ENCODE results near the gene LCE1F. TPM values are rescaled to one million over a fixed set of nuclear protein-coding genes. Genes with fewer than 3 reads are reported as not detected.

Gene LCE1F
- total RNA-seq, 1 donor from 2014 or later, result not detected

DNA sequence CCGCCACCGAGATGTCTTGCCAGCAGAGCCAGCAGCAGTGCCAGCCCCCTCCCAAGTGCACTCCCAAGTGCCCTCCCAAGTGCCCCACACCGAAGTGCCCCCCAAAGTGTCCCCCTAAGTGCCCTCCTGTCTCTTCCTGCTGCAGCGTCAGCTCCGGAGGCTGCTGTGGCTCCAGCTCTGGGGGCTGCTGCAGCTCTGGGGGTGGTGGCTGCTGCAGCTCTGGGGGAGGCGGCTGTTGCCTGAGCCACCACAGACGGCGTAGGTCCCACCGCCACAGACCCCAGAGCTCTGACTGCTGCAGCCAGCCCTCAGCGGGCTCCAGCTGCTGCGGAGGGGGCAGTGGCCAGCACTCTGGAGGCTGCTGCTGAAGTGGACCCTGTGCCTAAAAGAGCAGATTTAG, 1.4 kb downstream of the LCE1F start:
- Mint-ChIP-seq H3K4me3 (no peak overlapping the region), H3K9me3 (peaks cover 4% of the 10 kb centered on the region), H3K36me3 (no peaks in the 10 kb centered on the region), H3K27ac (no peak overlapping the region), H3K27me3 (no peaks in the 10 kb centered on the region), H3K4me1 (ENCODE audit: unreplicated experiment) (no peaks in the 10 kb centered on the region)
- DNase-seq (ENCODE audit: extremely low spot score, unreplicated experiment), result no peak
- TF ChIP-seq, protein P1, sequence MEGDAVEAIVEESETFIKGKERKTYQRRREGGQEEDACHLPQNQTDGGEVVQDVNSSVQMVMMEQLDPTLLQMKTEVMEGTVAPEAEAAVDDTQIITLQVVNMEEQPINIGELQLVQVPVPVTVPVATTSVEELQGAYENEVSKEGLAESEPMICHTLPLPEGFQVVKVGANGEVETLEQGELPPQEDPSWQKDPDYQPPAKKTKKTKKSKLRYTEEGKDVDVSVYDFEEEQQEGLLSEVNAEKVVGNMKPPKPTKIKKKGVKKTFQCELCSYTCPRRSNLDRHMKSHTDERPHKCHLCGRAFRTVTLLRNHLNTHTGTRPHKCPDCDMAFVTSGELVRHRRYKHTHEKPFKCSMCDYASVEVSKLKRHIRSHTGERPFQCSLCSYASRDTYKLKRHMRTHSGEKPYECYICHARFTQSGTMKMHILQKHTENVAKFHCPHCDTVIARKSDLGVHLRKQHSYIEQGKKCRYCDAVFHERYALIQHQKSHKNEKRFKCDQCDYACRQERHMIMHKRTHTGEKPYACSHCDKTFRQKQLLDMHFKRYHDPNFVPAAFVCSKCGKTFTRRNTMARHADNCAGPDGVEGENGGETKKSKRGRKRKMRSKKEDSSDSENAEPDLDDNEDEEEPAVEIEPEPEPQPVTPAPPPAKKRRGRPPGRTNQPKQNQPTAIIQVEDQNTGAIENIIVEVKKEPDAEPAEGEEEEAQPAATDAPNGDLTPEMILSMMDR (conservative IDR thresholded peaks at IDR 0.05), result no peak

DNA sequence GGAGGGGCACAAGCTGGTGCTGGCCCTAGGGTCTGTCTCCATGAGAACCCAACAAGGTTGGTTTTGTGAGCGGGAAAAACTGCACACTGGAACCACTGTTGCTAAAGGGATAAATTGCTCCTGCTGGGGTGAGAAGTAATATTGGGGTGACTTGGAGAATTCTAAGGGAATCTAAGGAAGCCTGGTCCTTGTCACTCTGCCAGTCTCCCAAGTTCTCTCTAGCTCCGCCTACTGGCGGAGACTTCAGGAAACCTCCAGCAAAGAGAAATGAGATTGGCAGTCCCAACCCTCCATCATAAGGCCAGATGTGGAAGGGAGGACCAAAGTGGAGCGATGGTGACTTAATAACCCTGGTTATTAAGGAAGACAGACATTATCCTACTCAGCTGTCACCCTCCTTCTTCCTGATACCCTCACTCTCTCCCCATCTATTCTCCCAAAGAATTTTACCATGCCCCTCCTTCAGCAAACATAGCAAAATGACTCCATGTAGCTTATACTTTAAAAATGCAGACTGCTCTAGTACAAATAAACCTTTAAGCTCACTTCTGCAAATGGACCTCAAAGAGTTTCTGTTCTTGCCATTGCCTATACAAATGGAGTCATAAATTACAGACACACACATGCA, 2.7 kb downstream of the LCE1F start:
- H3K27ac Mint-ChIP-seq, result no peak overlapping the region
- no peaks in the 10 kb centered on the region for H3K4me1 Mint-ChIP-seq (ENCODE audit: unreplicated experiment)
- H3K27me3 Mint-ChIP-seq, result no peaks in the 10 kb centered on the region
- TF ChIP-seq, protein P1 (conservative IDR thresholded peaks at IDR 0.05), result no peak
- no peak for DNase-seq (ENCODE audit: extremely low spot score, unreplicated experiment)
- peaks cover 4% of the 10 kb centered on the region for H3K9me3 Mint-ChIP-seq
- no peak overlapping the region for H3K4me3 Mint-ChIP-seq
- no peaks in the 10 kb centered on the region for H3K36me3 Mint-ChIP-seq

DNA sequence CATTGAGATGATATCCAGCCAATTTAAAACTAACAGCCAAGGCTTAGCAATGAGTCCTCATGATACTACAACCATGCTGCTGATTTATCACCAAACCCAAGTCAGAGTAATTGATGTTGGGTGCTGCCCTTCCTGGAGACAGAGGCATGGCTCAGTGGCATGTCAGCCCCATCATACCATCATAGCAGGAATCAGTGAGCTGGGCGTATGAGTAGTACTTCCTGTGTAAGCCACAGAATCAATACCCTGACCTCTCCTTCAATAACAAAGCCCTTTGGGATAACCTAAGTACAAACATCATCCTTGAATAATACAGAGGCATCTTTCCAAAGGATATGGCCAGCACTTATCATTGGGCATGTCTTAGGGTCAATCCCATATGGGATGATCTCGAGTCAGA, 8.2 kb downstream of the LCE1F start:
- no peaks in the 10 kb centered on the region for H3K36me3 Mint-ChIP-seq
- H3K4me1 Mint-ChIP-seq (ENCODE audit: unreplicated experiment), result no peaks in the 10 kb centered on the region
- no peaks in the 10 kb centered on the region for H3K27me3 Mint-ChIP-seq
- H3K9me3 Mint-ChIP-seq, result no peaks in the 10 kb centered on the region
- no peak for DNase-seq (ENCODE audit: extremely low spot score, unreplicated experiment)
- TF ChIP-seq, protein P1 (conservative IDR thresholded peaks at IDR 0.05), result no peak
- H3K4me3 Mint-ChIP-seq, result no peak overlapping the region
- no peak overlapping the region for H3K27ac Mint-ChIP-seq

DNA sequence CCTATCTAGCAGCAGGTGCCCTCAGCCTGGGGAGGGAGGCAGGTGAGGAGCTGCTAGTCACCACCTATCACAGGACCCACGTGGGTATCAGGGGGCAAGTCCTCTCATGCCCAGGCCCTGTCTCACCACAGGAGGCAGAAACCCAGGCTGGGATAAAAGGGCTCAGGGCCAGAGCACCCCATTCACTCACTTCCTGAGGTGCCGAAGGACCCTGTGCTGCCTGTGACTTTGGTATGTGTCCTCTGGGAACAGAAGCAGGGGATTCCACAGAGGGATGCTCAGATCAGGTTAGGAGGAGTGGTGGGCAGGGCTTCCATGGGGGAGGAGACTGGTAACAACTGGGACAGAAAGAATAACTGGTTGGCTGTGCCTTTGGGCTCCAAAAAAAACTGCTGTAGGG, 11.1 kb downstream of the LCE1F start, which contains the start of gene LCE1E:
TSS of gene LCE1E (plus strand) at position 181 of the 400 bp plus-strand sequence. CDS start 1,043 bp downstream, outside the sequence.
- H3K4me3 Mint-ChIP-seq, result no peak within 1 kb of the TSS
- no peak for DNase-seq (ENCODE audit: extremely low spot score, unreplicated experiment)
- no peaks in the 10 kb centered on the region for H3K9me3 Mint-ChIP-seq
- H3K27me3 Mint-ChIP-seq, result no peaks in the 10 kb centered on the region
- H3K36me3 Mint-ChIP-seq, result no peaks in the 10 kb centered on the region
- no peak within 1 kb of the TSS for H3K27ac Mint-ChIP-seq
- H3K4me1 Mint-ChIP-seq (ENCODE audit: unreplicated experiment), result no peaks in the 10 kb centered on the region
- TF ChIP-seq, protein P1 (conservative IDR thresholded peaks at IDR 0.05), result no peak

DNA sequence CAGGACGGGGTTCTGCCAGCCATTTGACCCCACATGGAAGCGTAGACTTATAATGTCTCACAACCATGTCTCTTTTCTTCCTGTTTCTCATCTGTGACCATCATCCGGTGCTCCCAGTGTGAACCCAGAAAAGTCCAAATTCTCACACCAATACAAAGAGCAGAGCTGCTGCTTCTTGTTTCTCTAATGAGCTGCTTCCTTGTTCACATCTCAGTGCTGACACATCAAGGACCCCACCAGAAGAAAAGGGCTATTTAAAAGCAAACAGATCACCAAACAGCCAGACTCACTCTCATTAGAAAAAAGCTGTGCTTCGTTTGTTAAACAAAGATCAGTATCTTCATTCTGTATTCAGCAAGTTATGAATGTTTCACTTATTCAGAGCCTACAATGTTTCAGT, 20.7 kb downstream of the LCE1F start:
- TF ChIP-seq, protein P1 (conservative IDR thresholded peaks at IDR 0.05), result no peak
- H3K27me3 Mint-ChIP-seq, result no peaks in the 10 kb centered on the region
- no peaks in the 10 kb centered on the region for H3K36me3 Mint-ChIP-seq
- DNase-seq (ENCODE audit: extremely low spot score, unreplicated experiment), result no peak
- no peaks in the 10 kb centered on the region for H3K4me1 Mint-ChIP-seq (ENCODE audit: unreplicated experiment)
- H3K27ac Mint-ChIP-seq, result no peak overlapping the region
- no peak overlapping the region for H3K4me3 Mint-ChIP-seq
- no peaks in the 10 kb centered on the region for H3K9me3 Mint-ChIP-seq

Measured in type B pancreatic cell (in vitro differentiated cells).